Prostate gland (tissue), 2 donors: ENCODE measurements around the gene N4BP2.

Experiments
- POLR2A ChIP-seq: fragments of 450-650 bp; IDR thresholded peaks from one replicate; pipeline ENCODE4 v1.6.1; 2016; ENCODE audit warnings: antibody characterized with exemption, mild to moderate bottlenecking
- TF ChIP-seq, protein P1 (sequence below), 4 experiments: fragments of 200-600 bp in 2 of 4; fragments of 450-650 bp in 2 of 4; sonication (generic) in 2 of 4; IDR thresholded peaks; 1 replicate in 3 of 4; 2 replicates in 1 of 4; pipeline ENCODE4 v1.5.1; 2016 to 2019; ENCODE audit warnings: antibody characterized with exemption in 4 of 4, mild to moderate bottlenecking in 2 of 4, moderate library complexity in 2 of 4

DNA sequence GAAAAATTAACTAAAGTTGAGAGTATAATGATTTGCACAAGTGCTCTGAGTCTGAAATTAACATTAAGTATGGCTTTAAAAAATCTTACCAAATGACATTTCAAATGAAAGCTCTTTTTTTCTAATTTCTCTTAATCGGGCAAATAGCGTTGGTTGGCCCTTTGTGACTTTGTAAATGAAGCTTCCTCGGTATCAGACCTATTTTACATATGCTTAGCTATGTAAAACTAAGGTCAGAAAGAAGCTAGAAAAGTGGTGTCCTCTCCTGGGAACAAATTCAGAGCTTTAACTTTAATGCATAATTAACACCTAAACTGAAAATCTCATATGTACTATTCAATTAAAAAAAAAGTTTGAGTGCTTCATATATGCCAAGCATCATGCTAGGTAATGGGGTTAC lies 62.7 kb downstream of the N4BP2 start:
- TF ChIP-seq, protein P1, sequence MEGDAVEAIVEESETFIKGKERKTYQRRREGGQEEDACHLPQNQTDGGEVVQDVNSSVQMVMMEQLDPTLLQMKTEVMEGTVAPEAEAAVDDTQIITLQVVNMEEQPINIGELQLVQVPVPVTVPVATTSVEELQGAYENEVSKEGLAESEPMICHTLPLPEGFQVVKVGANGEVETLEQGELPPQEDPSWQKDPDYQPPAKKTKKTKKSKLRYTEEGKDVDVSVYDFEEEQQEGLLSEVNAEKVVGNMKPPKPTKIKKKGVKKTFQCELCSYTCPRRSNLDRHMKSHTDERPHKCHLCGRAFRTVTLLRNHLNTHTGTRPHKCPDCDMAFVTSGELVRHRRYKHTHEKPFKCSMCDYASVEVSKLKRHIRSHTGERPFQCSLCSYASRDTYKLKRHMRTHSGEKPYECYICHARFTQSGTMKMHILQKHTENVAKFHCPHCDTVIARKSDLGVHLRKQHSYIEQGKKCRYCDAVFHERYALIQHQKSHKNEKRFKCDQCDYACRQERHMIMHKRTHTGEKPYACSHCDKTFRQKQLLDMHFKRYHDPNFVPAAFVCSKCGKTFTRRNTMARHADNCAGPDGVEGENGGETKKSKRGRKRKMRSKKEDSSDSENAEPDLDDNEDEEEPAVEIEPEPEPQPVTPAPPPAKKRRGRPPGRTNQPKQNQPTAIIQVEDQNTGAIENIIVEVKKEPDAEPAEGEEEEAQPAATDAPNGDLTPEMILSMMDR (IDR thresholded peaks at IDR 0.05) = no peak
- TF ChIP-seq POLR2A = no peak
